Bronchial epithelial cell (primary cell): ENCODE measurements around the gene IGF1R. TPM values are rescaled to one million over a fixed set of nuclear protein-coding genes. Genes with fewer than 3 reads are reported as not detected.

Source experiments
- DNase-seq: peaks from one replicate; pipeline ENCODE4 v3.0.0-alpha.2; 2010; ENCODE audit warnings: low read depth
- FAIRE-seq: peaks from 2 replicates; lab custom pipeline; 2011; peaks lifted over from hg19 to GRCh38; lab: Jason Lieb, UNC
- H3K27me3 ChIP-seq: 2 replicates; pipeline ENCODE4 v1.5.1; 2011; ENCODE audit warnings: low read length; ENCODE audit not compliant: control insufficient read depth, insufficient read depth
- H3K36me3 ChIP-seq: 2 replicates; pipeline ENCODE4 v1.5.1; 2011; ENCODE audit warnings: low read length; ENCODE audit not compliant: control insufficient read depth, insufficient read depth
- H3K4me3 ChIP-seq: 2 replicates; pipeline ENCODE4 v1.5.1; 2011; ENCODE audit warnings: mild to moderate bottlenecking, low read depth, low read length, control low read depth
- CTCF ChIP-seq: IDR thresholded peaks from 2 replicates; pipeline ENCODE4 v1.5.1; 2011; ENCODE audit warnings: mild to moderate bottlenecking, moderate library complexity, low read length, control low read depth, inconsistent platforms; ENCODE audit not compliant: insufficient read depth, severe bottlenecking
- total RNA-seq: library from RNA; depleted of rRNA; stranded (reverse); fragments of >200 nt; gene quantifications from 2 replicates; pipeline ENCODE4 v1.2.1, GENCODE V29; 2014

The IGF1R gene
- total RNA-seq, 1 donor from 2014 or later, result 39.5 TPM

GRCh38 chr15:98844261-98844660 lies 195.9 kb downstream of the IGF1R start:
- no peak overlapping the region for H3K4me3 ChIP-seq
- H3K36me3 ChIP-seq, result no peaks in the 10 kb centered on the region
- TF ChIP-seq CTCF, result no peak
- FAIRE-seq (no peak), DNase-seq (no peak)
- no peaks in the 10 kb centered on the region for H3K27me3 ChIP-seq

- Histone ChIP-seq H3K27me3 (no peaks in the 10 kb centered on the region), H3K4me3 (no peak overlapping the region), H3K36me3 (no peaks in the 10 kb centered on the region)
- FAIRE-seq (no peak), DNase-seq (peak; percentile 56)
- no peak for TF ChIP-seq CTCF
Observed at GRCh38 chr15:98845138-98845884, 197.0 kb downstream of the IGF1R start.

GRCh38 chr15:98850961-98851572 lies 202.7 kb downstream of the IGF1R start:
- no peak overlapping the region for H3K4me3 ChIP-seq
- FAIRE-seq (peak; percentile 23), DNase-seq (peak; percentile 63)
- no peaks in the 10 kb centered on the region for H3K36me3 ChIP-seq
- TF ChIP-seq CTCF, result peak; percentile 89
- no peaks in the 10 kb centered on the region for H3K27me3 ChIP-seq

- TF ChIP-seq CTCF, result no peak
- DNase-seq (peak; percentile 79), FAIRE-seq (no peak)
- peak overlapping the region; percentile 45 for H3K4me3 ChIP-seq
- no peaks in the 10 kb centered on the region for H3K36me3 ChIP-seq
- H3K27me3 ChIP-seq, result no peaks in the 10 kb centered on the region
Observed at GRCh38 chr15:98853161-98853560, 204.8 kb downstream of the IGF1R start.

GRCh38 chr15:98853617-98854420 lies 205.5 kb downstream of the IGF1R start:
- DNase-seq (peak; percentile 65), FAIRE-seq (no peak)
- TF ChIP-seq CTCF, result no peak
- Histone ChIP-seq H3K4me3 (no peak overlapping the region), H3K36me3 (no peaks in the 10 kb centered on the region), H3K27me3 (no peaks in the 10 kb centered on the region)
